Neural cell (in vitro differentiated cells): ENCODE data around the gene PRRC2B.

Source experiments
- POLR2AphosphoS5 ChIP-seq: IDR thresholded peaks from 2 replicates; pipeline ENCODE4 v1.6.1; 2012
- TAF1 ChIP-seq: IDR thresholded peaks from 2 replicates; pipeline ENCODE4 v1.6.1; 2012; ENCODE audit warnings: low read depth
- TF ChIP-seq, protein P1 (sequence below): fragments of 450-650 bp; IDR thresholded peaks from 2 replicates; pipeline ENCODE4 v1.5.1; 2014; ENCODE audit warnings: antibody characterized with exemption, mild to moderate bottlenecking, moderate library complexity; ENCODE audit not compliant: poor library complexity, severe bottlenecking

DNA sequence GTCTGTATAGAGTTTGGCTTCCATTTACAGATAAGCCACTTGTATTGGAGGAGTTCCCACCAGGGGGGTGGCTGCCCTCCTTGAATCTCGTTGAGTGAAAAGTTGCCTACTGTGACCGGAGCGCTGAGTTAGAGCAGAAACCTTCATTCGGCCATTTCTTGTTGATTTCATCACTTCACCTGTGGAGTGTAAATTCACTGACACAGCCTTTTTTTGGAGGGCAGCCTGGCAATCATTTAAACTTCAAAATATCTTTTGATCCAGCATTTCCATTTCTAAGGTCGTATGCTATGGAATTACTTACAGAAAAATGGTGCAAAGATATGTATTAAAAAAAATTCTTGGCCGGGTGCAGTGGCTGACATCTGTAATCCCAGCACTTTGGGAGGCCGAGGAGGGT, 40.8 kb downstream of the PRRC2B start:
- TF ChIP-seq, protein P1, sequence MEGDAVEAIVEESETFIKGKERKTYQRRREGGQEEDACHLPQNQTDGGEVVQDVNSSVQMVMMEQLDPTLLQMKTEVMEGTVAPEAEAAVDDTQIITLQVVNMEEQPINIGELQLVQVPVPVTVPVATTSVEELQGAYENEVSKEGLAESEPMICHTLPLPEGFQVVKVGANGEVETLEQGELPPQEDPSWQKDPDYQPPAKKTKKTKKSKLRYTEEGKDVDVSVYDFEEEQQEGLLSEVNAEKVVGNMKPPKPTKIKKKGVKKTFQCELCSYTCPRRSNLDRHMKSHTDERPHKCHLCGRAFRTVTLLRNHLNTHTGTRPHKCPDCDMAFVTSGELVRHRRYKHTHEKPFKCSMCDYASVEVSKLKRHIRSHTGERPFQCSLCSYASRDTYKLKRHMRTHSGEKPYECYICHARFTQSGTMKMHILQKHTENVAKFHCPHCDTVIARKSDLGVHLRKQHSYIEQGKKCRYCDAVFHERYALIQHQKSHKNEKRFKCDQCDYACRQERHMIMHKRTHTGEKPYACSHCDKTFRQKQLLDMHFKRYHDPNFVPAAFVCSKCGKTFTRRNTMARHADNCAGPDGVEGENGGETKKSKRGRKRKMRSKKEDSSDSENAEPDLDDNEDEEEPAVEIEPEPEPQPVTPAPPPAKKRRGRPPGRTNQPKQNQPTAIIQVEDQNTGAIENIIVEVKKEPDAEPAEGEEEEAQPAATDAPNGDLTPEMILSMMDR = no peak
- TF ChIP-seq TAF1 (no peak), POLR2AphosphoS5 (no peak)
